ENCODE measurements around the gene BRD1. TPM values are rescaled to one million over a fixed set of nuclear protein-coding genes. Genes with fewer than 3 reads are reported as not detected.
"Not testable (repeated sequence)": the region's sequence is repeated elsewhere in the genome, so short reads cannot be mapped to it uniquely, and the experiment has no call there.

Gene BRD1
- total and polyA plus RNA-seq, 2 donors, result 18.2 to 43.6 TPM

- Histone ChIP-seq H3K9me3 (ENCODE audit: control insufficient read depth in 2 of 2, insufficient read depth in 1 of 2, low read length in 1 of 2) (no peaks in the 10 kb centered on the region), H3K4me1 (ENCODE audit: control insufficient read depth in 2 of 2, insufficient read depth in 2 of 2, low read length in 2 of 2) (peaks cover 17 to 64% of the 10 kb centered on the region in 2 donors), H3K36me3 (ENCODE audit: control insufficient read depth in 2 of 2, insufficient read depth in 2 of 2, low read length in 1 of 2) (peaks cover 0 to 5% of the 10 kb centered on the region in 2 donors), H3K27ac (ENCODE audit: low read depth in 1 of 2, low read length in 1 of 2) (peak overlapping the region in 1 of 2 donors; percentile 45), H3K27me3 (ENCODE audit: control insufficient read depth in 2 of 2, insufficient read depth in 1 of 2, low read length in 1 of 2) (peaks cover 3 to 16% of the 10 kb centered on the region in 2 donors), H3K4me3 (ENCODE audit: low read length in 2 of 2) (peak overlapping the region; percentile 73 to 89)
- DNase-seq (ENCODE audit: low read depth in 6 of 9, low spot score in 9 of 9), result peak in 1 of 9 donors; percentile 64
- 50% methylated on average over 9 of the region's 9 CpGs for WGBS
Measured at GRCh38 chr22:49855251-49855911, 27.7 kb upstream of the BRD1 start.

GRCh38 chr22:49853981-49854831, 26.5 kb upstream of the BRD1 start:
- H3K27ac ChIP-seq (ENCODE audit: low read depth in 1 of 2, low read length in 1 of 2), result peak overlapping the region; percentile 64 to 87
- H3K9me3 ChIP-seq (ENCODE audit: control insufficient read depth in 2 of 2, insufficient read depth in 1 of 2, low read length in 1 of 2), result no peaks in the 10 kb centered on the region
- under 1% methylated on average over 101 of the region's 101 CpGs for WGBS
- H3K4me3 ChIP-seq (ENCODE audit: low read length in 2 of 2), result peak overlapping the region; percentile 73 to 89
- H3K27me3 ChIP-seq (ENCODE audit: control insufficient read depth in 2 of 2, insufficient read depth in 1 of 2, low read length in 1 of 2), result peaks cover 15 to 28% of the 10 kb centered on the region in 2 donors
- H3K36me3 ChIP-seq (ENCODE audit: control insufficient read depth in 2 of 2, insufficient read depth in 2 of 2, low read length in 1 of 2), result peaks cover 0 to 5% of the 10 kb centered on the region in 2 donors
- DNase-seq (ENCODE audit: low read depth in 6 of 9, low spot score in 9 of 9), result peak in 1 of 9 donors; percentile 60
- peaks cover 17 to 75% of the 10 kb centered on the region in 2 donors for H3K4me1 ChIP-seq (ENCODE audit: control insufficient read depth in 2 of 2, insufficient read depth in 2 of 2, low read length in 2 of 2)

- H3K4me3 ChIP-seq (ENCODE audit: low read length in 2 of 2), result peak within 1 kb of the TSS; percentile 73 to 89
- peaks cover 25 to 38% of the 10 kb centered on the region in 2 donors for H3K27me3 ChIP-seq (ENCODE audit: control insufficient read depth in 2 of 2, insufficient read depth in 1 of 2, low read length in 1 of 2)
- peak within 1 kb of the TSS; percentile 90 to 95 for H3K27ac ChIP-seq (ENCODE audit: low read depth in 1 of 2, low read length in 1 of 2)
- H3K4me1 ChIP-seq (ENCODE audit: control insufficient read depth in 2 of 2, insufficient read depth in 2 of 2, low read length in 2 of 2), result peaks cover 22 to 71% of the 10 kb centered on the region in 2 donors
- WGBS, result 1% methylated on average over 127 of the region's 127 CpGs
- H3K36me3 ChIP-seq (ENCODE audit: control insufficient read depth in 2 of 2, insufficient read depth in 2 of 2, low read length in 1 of 2), result no peaks in the 10 kb centered on the region
- DNase-seq (ENCODE audit: low read depth in 6 of 9, low spot score in 9 of 9), result peak; percentile 82 to 99 (median 96)
- no peaks in the 10 kb centered on the region for H3K9me3 ChIP-seq (ENCODE audit: control insufficient read depth in 2 of 2, insufficient read depth in 1 of 2, low read length in 1 of 2)
Measured at GRCh38 chr22:49852898-49853894, 25.5 kb upstream of the BRD1 start, which contains the start of gene ZBED4. Gene ZBED4, plus strand, starts transcription at chr22:49853844. Its CDS starts 29,819 bp downstream, at chr22:49883663.

GRCh38 chr22:49852568-49852897, 24.9 kb upstream of the BRD1 start:
- not testable (repeated sequence) for H3K9me3 ChIP-seq (ENCODE audit: control insufficient read depth in 2 of 2, insufficient read depth in 1 of 2, low read length in 1 of 2); DNase-seq (ENCODE audit: low read depth in 6 of 9, low spot score in 9 of 9); H3K36me3 ChIP-seq (ENCODE audit: control insufficient read depth in 2 of 2, insufficient read depth in 2 of 2, low read length in 1 of 2)
- peak overlapping the region; percentile 64 to 89 for H3K4me3 ChIP-seq (ENCODE audit: low read length in 2 of 2)
- H3K27me3 ChIP-seq (ENCODE audit: control insufficient read depth in 2 of 2, insufficient read depth in 1 of 2, low read length in 1 of 2), result peaks cover 32 to 45% of the 10 kb centered on the region in 2 donors
- WGBS, result 65% methylated on average over 13 of the region's 13 CpGs
- peak overlapping the region in 1 of 2 donors; percentile 90 for H3K27ac ChIP-seq (ENCODE audit: low read depth in 1 of 2, low read length in 1 of 2)
- peaks cover 22 to 67% of the 10 kb centered on the region in 2 donors for H3K4me1 ChIP-seq (ENCODE audit: control insufficient read depth in 2 of 2, insufficient read depth in 2 of 2, low read length in 2 of 2)

GRCh38 chr22:49850959-49851802, 23.5 kb upstream of the BRD1 start:
- DNase-seq (ENCODE audit: low read depth in 6 of 9, low spot score in 9 of 9), result no peak
- Histone ChIP-seq H3K4me1 (ENCODE audit: control insufficient read depth in 2 of 2, insufficient read depth in 2 of 2, low read length in 2 of 2) (peaks cover 22 to 54% of the 10 kb centered on the region in 2 donors), H3K9me3 (ENCODE audit: control insufficient read depth in 2 of 2, insufficient read depth in 1 of 2, low read length in 1 of 2) (no peaks in the 10 kb centered on the region), H3K36me3 (ENCODE audit: control insufficient read depth in 2 of 2, insufficient read depth in 2 of 2, low read length in 1 of 2) (peaks cover 0 to 3% of the 10 kb centered on the region in 2 donors), H3K27me3 (ENCODE audit: control insufficient read depth in 2 of 2, insufficient read depth in 1 of 2, low read length in 1 of 2) (peaks cover 40 to 58% of the 10 kb centered on the region in 2 donors), H3K4me3 (ENCODE audit: low read length in 2 of 2) (no peak overlapping the region), H3K27ac (ENCODE audit: low read depth in 1 of 2, low read length in 1 of 2) (no peak overlapping the region)
- 79% methylated on average over 10 of the region's 10 CpGs for WGBS

GRCh38 chr22:49850021-49850911, 22.6 kb upstream of the BRD1 start:
- H3K27ac ChIP-seq (ENCODE audit: low read depth in 1 of 2, low read length in 1 of 2), result no peak overlapping the region
- peaks cover 0 to 3% of the 10 kb centered on the region in 2 donors for H3K36me3 ChIP-seq (ENCODE audit: control insufficient read depth in 2 of 2, insufficient read depth in 2 of 2, low read length in 1 of 2)
- H3K4me1 ChIP-seq (ENCODE audit: control insufficient read depth in 2 of 2, insufficient read depth in 2 of 2, low read length in 2 of 2), result peaks cover 15 to 45% of the 10 kb centered on the region in 2 donors
- no peak for DNase-seq (ENCODE audit: low read depth in 6 of 9, low spot score in 9 of 9)
- H3K27me3 ChIP-seq (ENCODE audit: control insufficient read depth in 2 of 2, insufficient read depth in 1 of 2, low read length in 1 of 2), result peaks cover 44 to 67% of the 10 kb centered on the region in 2 donors
- no peaks in the 10 kb centered on the region for H3K9me3 ChIP-seq (ENCODE audit: control insufficient read depth in 2 of 2, insufficient read depth in 1 of 2, low read length in 1 of 2)
- WGBS, result 72% methylated on average over 31 of the region's 31 CpGs
- no peak overlapping the region for H3K4me3 ChIP-seq (ENCODE audit: low read length in 2 of 2)

GRCh38 chr22:49849161-49850020, 21.7 kb upstream of the BRD1 start:
- WGBS, result 5% methylated on average over 89 of the region's 89 CpGs
- H3K27me3 ChIP-seq (ENCODE audit: control insufficient read depth in 2 of 2, insufficient read depth in 1 of 2, low read length in 1 of 2), result peaks cover 44 to 75% of the 10 kb centered on the region in 2 donors
- peaks cover 7 to 38% of the 10 kb centered on the region in 2 donors for H3K4me1 ChIP-seq (ENCODE audit: control insufficient read depth in 2 of 2, insufficient read depth in 2 of 2, low read length in 2 of 2)

More at GRCh38 chr22:49849161-49850020, 21.7 kb upstream of the BRD1 start:
- DNase-seq (ENCODE audit: low read depth in 6 of 9, low spot score in 9 of 9), result no peak
- no peaks in the 10 kb centered on the region for H3K9me3 ChIP-seq (ENCODE audit: control insufficient read depth in 2 of 2, insufficient read depth in 1 of 2, low read length in 1 of 2)
- H3K27ac ChIP-seq (ENCODE audit: low read depth in 1 of 2, low read length in 1 of 2), result no peak overlapping the region
- H3K4me3 ChIP-seq (ENCODE audit: low read length in 2 of 2), result peak overlapping the region in 1 of 2 donors; percentile 48
- peaks cover 0 to 3% of the 10 kb centered on the region in 2 donors for H3K36me3 ChIP-seq (ENCODE audit: control insufficient read depth in 2 of 2, insufficient read depth in 2 of 2, low read length in 1 of 2)

Measured in thymus (tissue), 11 donors.